Left lung (tissue), 10 donors: Measurements from ENCODE around the gene CDC6. TPM values are rescaled to one million over a fixed set of nuclear protein-coding genes. Genes with fewer than 3 reads are reported as not detected.

Experiments used
- ATAC-seq: fragments of 200-7000 bp; cut with Tn5 transposase; one replicate; pipeline ENCODE4 v1.9.1; 2020; ENCODE audit warnings: moderate library complexity
- DNase-seq, 4 donors: peaks; one replicate each; pipeline ENCODE4 v3.0.0-alpha.2; 2013 to 2020
- H3K27ac ChIP-seq, 2 donors: fragments of 200-600 bp; sonication (generic) in 1 of 2; one replicate each; pipeline versions ENCODE4 v1.5.0 to v1.8.0; 2020 to 2021
- H3K27me3 ChIP-seq, 2 donors: fragments of 200-600 bp; sonication (generic) in 1 of 2; one replicate each; pipeline versions ENCODE4 v1.5.0 to v1.8.0; 2020 to 2021
- H3K36me3 ChIP-seq, 2 donors: fragments of 200-600 bp; sonication (generic) in 1 of 2; one replicate each; pipeline versions ENCODE4 v1.5.0 to v1.8.0; 2020 to 2021
- H3K4me1 ChIP-seq, 2 donors: fragments of 200-600 bp; one replicate each; pipeline ENCODE4 v1.8.0; 2021
- H3K4me3 ChIP-seq, 2 donors: fragments of 200-600 bp; sonication (generic) in 1 of 2; one replicate each; pipeline versions ENCODE4 v1.5.0 to v1.8.0; 2020 to 2021; ENCODE audit warnings: mild to moderate bottlenecking in 1 of 2
- H3K9me3 ChIP-seq, 2 donors: fragments of 200-600 bp; sonication (generic) in 1 of 2; one replicate each; pipeline versions ENCODE4 v1.5.0 to v1.8.0; 2020 to 2021
- CTCF ChIP-seq, 2 donors: fragments of 200-600 bp; sonication (generic) in 1 of 2; IDR thresholded peaks; one replicate each; pipeline versions ENCODE4 v1.5.0 to v1.8.0; 2021; ENCODE audit warnings: antibody characterized with exemption in 2 of 2
- intact Hi-C, 2 donors: fragments of 100-400 bp; cut with DNase I; formaldehyde crosslinking; loops; one replicate each; pipeline versions ENCODE4 v1.11.2 to v1.14.2; 2022
- polyA plus RNA-seq, 6 donors: library from polyadenylated mRNA; unstranded; fragments of 120-200 nt; gene quantifications; one replicate each; pipeline ENCODE4 v1.2.1, GENCODE V29; 2013; ENCODE audit not compliant: insufficient read length in 6 of 6
- total RNA-seq, 2 donors: library from RNA; stranded (reverse); fragmentation: NEBNext Ultra II Directional; extraction: Animal tissue kit (Norgen Biotek cat#: 25700); gene quantifications; one replicate each; pipeline ENCODE4 v1.2.1, GENCODE V29; 2021
- donor health status: DM: no; HTN: yes; CAD: no.
- donor health status: DM: no; HTN: no; CAD: no.

CDC6 gene
- total and polyA plus RNA-seq, 8 donors, result 12.8 to 25.9 (median 20.3) TPM

- DNase-seq (peak in 3 of 4 donors; percentile 87 to 99 (median 95)), ATAC-seq (peak; percentile 64)
- TF ChIP-seq CTCF (IDR thresholded peaks at IDR 0.05), result peak in 1 of 2 donors; percentile 46
- H3K9me3 ChIP-seq, result no peaks in the 10 kb centered on the region
- H3K27me3 ChIP-seq, result no peaks in the 10 kb centered on the region
- peak overlapping the region; percentile 87 to 99 for H3K4me3 ChIP-seq
- H3K4me1 ChIP-seq, result peaks cover 22 to 87% of the 10 kb centered on the region in 2 donors
- H3K27ac ChIP-seq, result peak overlapping the region; percentile 93 to 100
- H3K36me3 ChIP-seq, result peaks cover 0 to 6% of the 10 kb centered on the region in 2 donors
- intact Hi-C loops, result no loop called here
These were observed 53.5 kb downstream of the CDC6 start for GRCh38 chr17:40340880-40341807.

DNA sequence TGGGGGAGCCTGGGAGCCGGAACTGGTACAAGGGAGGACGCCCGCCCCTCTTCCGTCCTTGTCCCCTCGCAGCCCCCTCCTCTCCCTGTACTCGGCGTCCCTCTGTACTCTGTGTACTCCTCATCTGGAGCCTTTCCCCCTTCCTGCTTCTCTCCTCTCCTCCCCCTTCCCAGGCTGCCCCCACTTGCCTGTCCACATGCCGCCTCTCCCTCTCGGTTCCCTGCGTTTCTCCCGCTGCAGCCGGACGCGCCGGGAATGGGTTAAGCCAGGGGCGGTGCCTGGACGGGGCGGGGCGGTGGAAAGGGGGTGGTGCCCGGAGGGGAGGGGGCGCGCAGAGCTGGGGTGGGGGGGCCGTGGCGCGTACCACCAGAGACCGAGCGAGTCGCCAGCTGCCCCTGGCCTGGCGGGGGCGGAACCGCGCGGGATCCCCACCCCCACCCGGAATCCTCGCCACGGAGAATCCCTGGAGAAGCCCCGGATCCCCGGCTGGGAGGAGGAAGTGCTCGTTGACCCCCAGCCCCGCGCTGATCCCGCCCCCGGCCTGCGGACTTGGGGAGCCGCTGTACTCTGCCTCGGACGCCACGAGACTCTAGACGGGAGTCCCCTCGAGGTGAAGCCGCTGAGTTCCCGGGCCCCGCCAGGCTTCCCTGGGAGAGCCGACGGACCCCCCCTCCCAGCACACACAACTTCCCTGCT is 54.3 kb downstream of the CDC6 start:
- Histone ChIP-seq H3K27me3 (no peaks in the 10 kb centered on the region), H3K4me3 (peak overlapping the region; percentile 87 to 99), H3K27ac (peak overlapping the region; percentile 93 to 100), H3K9me3 (no peaks in the 10 kb centered on the region), H3K4me1 (peaks cover 30 to 87% of the 10 kb centered on the region in 2 donors), H3K36me3 (peaks cover 0 to 5% of the 10 kb centered on the region in 2 donors)
- intact Hi-C loops, result no loop called here
- TF ChIP-seq CTCF (IDR thresholded peaks at IDR 0.05), result no peak
- ATAC-seq, result peak; percentile 74
- DNase-seq, result peak in 3 of 4 donors; percentile 81 to 96 (median 85)

DNA sequence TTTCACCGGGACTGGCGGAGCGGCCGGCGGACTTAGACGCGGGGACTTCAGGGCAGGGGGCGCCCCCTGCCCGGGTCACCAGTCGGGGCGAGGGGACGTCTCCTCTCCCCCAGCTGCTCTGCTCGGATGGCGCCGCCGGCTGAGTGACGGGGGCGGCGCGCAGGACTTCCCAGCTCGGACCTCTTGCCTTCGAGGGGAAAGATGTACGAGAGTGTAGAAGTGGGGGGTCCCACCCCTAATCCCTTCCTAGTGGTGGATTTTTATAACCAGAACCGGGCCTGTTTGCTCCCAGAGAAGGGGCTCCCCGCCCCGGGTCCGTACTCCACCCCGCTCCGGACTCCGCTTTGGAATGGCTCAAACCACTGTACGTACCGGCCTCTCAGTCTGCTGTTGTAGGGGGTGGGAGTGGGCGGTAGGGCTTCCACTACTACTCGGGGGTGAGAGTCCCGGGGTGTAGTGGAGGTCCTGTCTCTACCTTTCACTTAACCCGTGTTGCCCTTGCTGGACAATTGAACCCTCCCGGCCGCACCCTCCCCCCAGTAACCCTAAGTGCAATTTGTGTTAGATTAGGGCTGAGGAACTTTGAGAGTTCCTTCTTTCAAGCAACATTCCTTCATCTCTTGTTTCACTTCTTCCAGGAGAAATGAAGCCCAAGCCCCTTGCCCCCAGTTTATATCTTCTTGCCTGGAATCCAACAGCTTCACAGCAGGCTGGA is 55.0 kb downstream of the CDC6 start:
- DNase-seq (no peak), ATAC-seq (no peak)
- Histone ChIP-seq H3K9me3 (no peaks in the 10 kb centered on the region), H3K27me3 (no peaks in the 10 kb centered on the region), H3K4me3 (peak overlapping the region; percentile 87 to 99), H3K36me3 (no peaks in the 10 kb centered on the region), H3K27ac (peak overlapping the region; percentile 93 to 100), H3K4me1 (peaks cover 37 to 87% of the 10 kb centered on the region in 2 donors)
- TF ChIP-seq CTCF (IDR thresholded peaks at IDR 0.05), result no peak
- intact Hi-C loops, result no loop called here

GRCh38 chr17:40343219-40344119 is 55.8 kb downstream of the CDC6 start:
- peak overlapping the region; percentile 93 to 100 for H3K27ac ChIP-seq
- H3K36me3 ChIP-seq, result peaks cover 0 to 6% of the 10 kb centered on the region in 2 donors
- H3K27me3 ChIP-seq, result no peaks in the 10 kb centered on the region
- H3K9me3 ChIP-seq, result no peaks in the 10 kb centered on the region
- intact Hi-C loops, result no loop called here
- H3K4me3 ChIP-seq, result peak overlapping the region; percentile 87 to 99
- DNase-seq, result peak in 1 of 4 donors; percentile 67
- peaks cover 45 to 87% of the 10 kb centered on the region in 2 donors for H3K4me1 ChIP-seq
- no peak for ATAC-seq
- no peak for TF ChIP-seq CTCF (IDR thresholded peaks at IDR 0.05)
